B cell (primary cell): ENCODE measurements around the gene DNM1.

Experiments
- CTCF ChIP-seq: fragments of 200-600 bp; IDR thresholded peaks from one replicate; pipeline ENCODE4 v1.8.0; 2022; ENCODE audit warnings: antibody characterized with exemption, mild to moderate bottlenecking
- EZH2 ChIP-seq: IDR thresholded peaks from 2 replicates; pipeline ENCODE4 v1.6.1; 2012; ENCODE audit warnings: borderline replicate concordance, low read depth, mild to moderate bottlenecking, moderate library complexity, low read length; ENCODE audit not compliant: insufficient read depth, poor library complexity, severe bottlenecking

- TF ChIP-seq CTCF = no peak
- TF ChIP-seq EZH2 = no peak
These were observed 15.6 kb downstream of the DNM1 start for GRCh38 chr9:128218518-128219389.
